MM.1S (cell line): ENCODE results near the gene ZNF79.

Experiments used
- DNase-seq: peaks from one replicate; pipeline ENCODE4 v3.0.0-alpha.2; 2015
- H2AFZ ChIP-seq: fragments of 300-600 bp; sonication (generic); 2 replicates; pipeline ENCODE4 v1.6.0; 2016; ENCODE audit warnings: antibody characterized with exemption, low read length
- H3F3A ChIP-seq: fragments of 300-600 bp; sonication (generic); 2 replicates; pipeline ENCODE4 v1.6.1; 2016; ENCODE audit warnings: mild to moderate bottlenecking, antibody characterized with exemption, low read length, moderate library complexity, mixed read lengths; ENCODE audit not compliant: insufficient read depth
- H3K27ac ChIP-seq: fragments of 300-600 bp; sonication (generic); 2 replicates; pipeline ENCODE4 v1.5.1; 2016; ENCODE audit warnings: mild to moderate bottlenecking, low read length
- H3K27me3 ChIP-seq: fragments of 300-600 bp; sonication (generic); replicated peaks from 2 replicates; pipeline ENCODE4 v1.6.0; 2016; ENCODE audit warnings: low read length; ENCODE audit not compliant: insufficient read depth
- H3K36me3 ChIP-seq: fragments of 300-600 bp; sonication (generic); replicated peaks from 2 replicates; pipeline ENCODE4 v1.6.1; 2016; ENCODE audit warnings: mild to moderate bottlenecking, low read length, mixed read lengths; ENCODE audit not compliant: insufficient read depth
- H3K4me1 ChIP-seq: fragments of 300-600 bp; sonication (generic); 2 replicates; pipeline ENCODE4 v1.6.1; 2016; ENCODE audit warnings: low read length, mixed read lengths
- H3K4me2 ChIP-seq: fragments of 300-600 bp; sonication (generic); 2 replicates; pipeline ENCODE4 v1.6.0; 2016; ENCODE audit warnings: low read depth, low read length
- H3K4me3 ChIP-seq: fragments of 300-600 bp; sonication (generic); 2 replicates; pipeline ENCODE4 v1.5.1; 2016; ENCODE audit warnings: low read length, mixed read lengths
- H3K79me2 ChIP-seq: fragments of 300-600 bp; sonication (generic); 2 replicates; pipeline ENCODE4 v1.6.1; 2016; ENCODE audit warnings: mixed run types, low read length, mixed read lengths
- H3K9ac ChIP-seq: fragments of 300-600 bp; sonication (generic); 2 replicates; pipeline ENCODE4 v1.6.1; 2016; ENCODE audit warnings: low read length, mixed read lengths
- H3K9me2 ChIP-seq: fragments of 300-600 bp; sonication (generic); replicated peaks from 2 replicates; pipeline ENCODE4 v1.6.1; 2016; ENCODE audit warnings: mild to moderate bottlenecking, low read length, mixed read lengths; ENCODE audit not compliant: insufficient read depth
- H3K9me3 ChIP-seq: fragments of 300-600 bp; sonication (generic); replicated peaks from 2 replicates; pipeline ENCODE4 v1.6.1; 2016; ENCODE audit warnings: mild to moderate bottlenecking, low read length, mixed read lengths; ENCODE audit not compliant: insufficient read depth
- H4K20me1 ChIP-seq: fragments of 300-600 bp; sonication (generic); 2 replicates; pipeline ENCODE4 v1.6.1; 2016; ENCODE audit warnings: mild to moderate bottlenecking, low read length, moderate library complexity, mixed read lengths; ENCODE audit not compliant: insufficient read depth
- EZH2 ChIP-seq: fragments of 300-600 bp; sonication (generic); optimal IDR thresholded peaks from 2 replicates; pipeline ENCODE3; 2017; ENCODE audit warnings: low read depth, mild to moderate bottlenecking, antibody characterized with exemption, low read length, mixed read lengths
- EZH2phosphoT487 ChIP-seq: fragments of 300-600 bp; sonication (generic); IDR thresholded peaks from 2 replicates; pipeline ENCODE4 v1.6.1; 2018; ENCODE audit warnings: antibody characterized with exemption, low read length
- TF ChIP-seq, protein P1 (sequence below): fragments of 300-600 bp; sonication (generic); IDR thresholded peaks from 2 replicates; pipeline ENCODE4 v1.5.1; 2016; ENCODE audit warnings: antibody characterized with exemption, low read length, mixed read lengths

Gene ZNF79

DNA sequence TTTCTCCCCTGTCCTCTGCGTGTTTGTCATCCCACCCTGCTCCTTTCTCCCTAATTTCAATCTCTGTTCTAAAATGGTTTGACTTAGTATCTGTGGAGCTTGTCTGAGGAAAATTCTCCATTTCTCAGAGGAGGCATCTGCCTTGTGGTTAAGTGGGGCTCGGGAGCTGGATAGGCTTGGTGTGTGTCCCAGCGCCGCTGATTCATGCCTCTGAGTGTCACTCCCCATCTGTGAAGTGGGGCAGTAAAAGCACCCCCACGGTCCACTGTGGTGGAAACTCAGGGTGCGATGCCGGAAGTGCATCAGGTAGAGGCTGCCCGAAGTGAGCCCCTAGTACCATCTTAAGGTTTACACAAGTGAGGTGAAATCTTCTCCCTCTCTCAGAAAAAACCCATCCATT lies 64.8 kb downstream of the ZNF79 start:
- DNase-seq: no peak
- Histone ChIP-seq H3K36me3 (no peaks in the 10 kb centered on the region), H3K4me2 (no peak overlapping the region), H3K79me2 (no peaks in the 10 kb centered on the region), H3K27me3 (no peaks in the 10 kb centered on the region), H3K4me3 (no peak overlapping the region), H3K9me2 (no peaks in the 10 kb centered on the region), H3K27ac (no peak overlapping the region), H4K20me1 (no peaks in the 10 kb centered on the region), H2AFZ (no peak overlapping the region), H3K9me3 (no peaks in the 10 kb centered on the region), H3K4me1 (no peaks in the 10 kb centered on the region), H3K9ac (no peak overlapping the region), H3F3A (no peaks in the 10 kb centered on the region)
- TF ChIP-seq, protein P1, sequence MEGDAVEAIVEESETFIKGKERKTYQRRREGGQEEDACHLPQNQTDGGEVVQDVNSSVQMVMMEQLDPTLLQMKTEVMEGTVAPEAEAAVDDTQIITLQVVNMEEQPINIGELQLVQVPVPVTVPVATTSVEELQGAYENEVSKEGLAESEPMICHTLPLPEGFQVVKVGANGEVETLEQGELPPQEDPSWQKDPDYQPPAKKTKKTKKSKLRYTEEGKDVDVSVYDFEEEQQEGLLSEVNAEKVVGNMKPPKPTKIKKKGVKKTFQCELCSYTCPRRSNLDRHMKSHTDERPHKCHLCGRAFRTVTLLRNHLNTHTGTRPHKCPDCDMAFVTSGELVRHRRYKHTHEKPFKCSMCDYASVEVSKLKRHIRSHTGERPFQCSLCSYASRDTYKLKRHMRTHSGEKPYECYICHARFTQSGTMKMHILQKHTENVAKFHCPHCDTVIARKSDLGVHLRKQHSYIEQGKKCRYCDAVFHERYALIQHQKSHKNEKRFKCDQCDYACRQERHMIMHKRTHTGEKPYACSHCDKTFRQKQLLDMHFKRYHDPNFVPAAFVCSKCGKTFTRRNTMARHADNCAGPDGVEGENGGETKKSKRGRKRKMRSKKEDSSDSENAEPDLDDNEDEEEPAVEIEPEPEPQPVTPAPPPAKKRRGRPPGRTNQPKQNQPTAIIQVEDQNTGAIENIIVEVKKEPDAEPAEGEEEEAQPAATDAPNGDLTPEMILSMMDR: no peak
- TF ChIP-seq EZH2phosphoT487: no peak
- no peak for TF ChIP-seq EZH2

DNA sequence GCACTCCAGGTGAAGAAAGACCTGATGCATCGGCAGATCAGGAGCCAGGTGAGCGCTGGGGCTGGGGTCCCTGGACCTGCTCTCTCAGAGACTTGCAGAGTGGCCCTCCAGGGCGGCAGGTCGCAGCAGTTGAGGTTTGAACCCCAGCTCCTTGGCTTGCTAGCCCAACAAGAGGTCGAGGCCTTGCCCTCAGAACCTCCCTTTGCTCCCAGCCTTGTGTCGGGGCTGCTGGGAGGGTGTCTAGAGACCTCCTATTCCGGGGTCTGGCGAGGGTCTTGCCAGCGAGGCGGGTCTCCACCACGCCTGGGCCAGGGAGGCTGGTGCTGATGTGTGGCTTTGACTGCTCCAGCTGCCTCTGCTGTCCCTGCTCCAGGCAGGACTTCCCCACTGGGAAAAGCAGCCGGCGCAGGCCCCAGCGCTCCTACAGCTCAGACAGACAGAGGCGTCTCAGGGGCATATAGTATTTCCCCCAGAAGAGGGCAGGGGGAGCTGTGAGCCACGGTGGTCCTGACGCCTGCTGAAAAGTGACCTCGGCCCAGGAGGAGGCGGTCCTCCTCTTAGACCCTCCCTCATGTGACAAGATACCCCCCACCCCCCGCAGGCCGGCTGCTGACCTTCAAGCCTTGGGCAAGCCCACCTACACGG lies 65.4 kb downstream of the ZNF79 start:
- Histone ChIP-seq H2AFZ (no peak overlapping the region), H3K9me3 (no peaks in the 10 kb centered on the region), H3K27ac (no peak overlapping the region), H3K9ac (no peak overlapping the region), H3F3A (no peaks in the 10 kb centered on the region), H3K36me3 (no peaks in the 10 kb centered on the region), H3K79me2 (no peaks in the 10 kb centered on the region), H3K27me3 (no peaks in the 10 kb centered on the region), H3K4me3 (no peak overlapping the region), H4K20me1 (no peaks in the 10 kb centered on the region), H3K4me1 (no peaks in the 10 kb centered on the region), H3K9me2 (no peaks in the 10 kb centered on the region), H3K4me2 (no peak overlapping the region)
- TF ChIP-seq, protein P1: no peak
- no peak for TF ChIP-seq EZH2phosphoT487
- no peak for TF ChIP-seq EZH2
- DNase-seq: no peak

DNA sequence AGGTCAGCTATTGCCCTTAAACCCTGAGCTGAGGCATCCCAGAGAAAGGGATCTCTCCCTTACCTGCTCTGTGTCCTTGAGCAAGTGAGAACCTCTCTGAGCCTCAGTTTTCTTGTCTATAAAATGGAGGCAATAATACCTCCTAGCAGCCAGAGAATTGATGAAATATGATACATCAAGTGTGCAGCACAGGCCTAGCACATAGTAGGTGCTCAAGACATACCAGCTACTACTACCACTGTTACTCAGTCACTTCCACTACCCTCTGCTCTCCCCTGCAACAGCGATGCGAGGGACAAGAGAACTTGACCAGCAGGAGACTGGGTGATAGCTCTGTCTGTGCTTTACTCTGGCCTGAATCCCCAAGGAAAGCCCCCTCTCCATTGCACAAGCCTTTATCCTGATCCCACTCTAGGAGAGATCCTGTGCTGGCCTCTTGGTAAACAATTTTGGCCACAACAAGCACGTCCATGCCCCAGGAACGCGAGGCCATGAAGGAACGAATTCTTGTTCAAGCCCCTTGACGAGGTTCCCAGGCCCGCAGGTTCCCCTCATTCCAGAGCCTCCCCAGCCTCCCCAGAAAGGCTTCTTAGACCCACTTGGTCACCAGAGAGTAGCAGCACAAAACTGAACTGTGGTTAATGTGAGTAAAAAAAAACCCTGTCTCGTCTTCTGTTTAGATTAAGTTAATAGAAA lies 66.5 kb downstream of the ZNF79 start:
- Histone ChIP-seq H3K27me3 (no peaks in the 10 kb centered on the region), H3K36me3 (no peaks in the 10 kb centered on the region)

More for the DNA sequence above, 66.5 kb downstream of the ZNF79 start:
- no peak overlapping the region for H2AFZ ChIP-seq
- H3K4me2 ChIP-seq: no peak overlapping the region
- no peaks in the 10 kb centered on the region for H3F3A ChIP-seq
- H4K20me1 ChIP-seq: no peaks in the 10 kb centered on the region
- no peak overlapping the region for H3K4me3 ChIP-seq
- TF ChIP-seq EZH2 (no peak), EZH2phosphoT487 (no peak)
- TF ChIP-seq, protein P1: no peak
- DNase-seq: no peak
- H3K9ac ChIP-seq: no peak overlapping the region
- no peaks in the 10 kb centered on the region for H3K4me1 ChIP-seq
- H3K9me2 ChIP-seq: no peaks in the 10 kb centered on the region
- H3K79me2 ChIP-seq: no peaks in the 10 kb centered on the region
- no peak overlapping the region for H3K27ac ChIP-seq
- no peaks in the 10 kb centered on the region for H3K9me3 ChIP-seq
